Activated naive CD8-positive, alpha-beta T cell treated with anti-CD3 and anti-CD28 coated beads, Interleukin-2, amount 10 ng/mL, durations not matched to agents 7 days and 5 days (primary cell): ENCODE results near the gene KLHL13. TPM values are rescaled to one million over a fixed set of nuclear protein-coding genes. Genes with fewer than 3 reads are reported as not detected.
"Not testable (repeated sequence)": the region's sequence is repeated elsewhere in the genome, so short reads cannot be mapped to it uniquely, and the experiment has no call there.

Experiments used
- ATAC-seq: fragments of 150-1000 bp; cut with Tn5 transposase; one replicate; pipeline ENCODE4 v1.10.0; 2021; ENCODE audit warnings: low read depth, moderate library complexity
- POLR2A ChIA-PET: fragments of 350-600 bp; sonication (Branson Sonifier 250); formaldehyde crosslinking; loops from one replicate; lab custom pipeline; 2021; ENCODE audit warnings: antibody characterized with exemption; lab: Charles Lee
- DNase-seq: peaks from one replicate; pipeline ENCODE4 v3.0.0; 2021
- H3K27ac Mint-ChIP-seq: one replicate; pipeline ENCODE4 v1.8.0; 2022; ENCODE audit warnings: mild to moderate bottlenecking, mixed read lengths
- H3K27me3 Mint-ChIP-seq: one replicate; pipeline ENCODE4 v1.8.0; 2022; ENCODE audit warnings: mild to moderate bottlenecking, moderate library complexity, mixed read lengths
- H3K36me3 Mint-ChIP-seq: one replicate; pipeline ENCODE4 v1.8.0; 2021; ENCODE audit warnings: mild to moderate bottlenecking, mixed read lengths
- H3K4me1 Mint-ChIP-seq: one replicate; pipeline ENCODE4 v1.8.0; 2021; ENCODE audit warnings: mixed read lengths
- H3K4me3 Mint-ChIP-seq: one replicate; pipeline ENCODE4 v1.8.0; 2022; ENCODE audit warnings: mild to moderate bottlenecking, moderate library complexity, mixed read lengths
- H3K9me3 Mint-ChIP-seq: one replicate; pipeline ENCODE4 v1.8.0; 2021; ENCODE audit warnings: mixed read lengths
- total RNA-seq, 2 experiments: library from RNA; stranded (reverse); gene quantifications; one replicate each; pipeline ENCODE4 v1.2.3, GENCODE V29; 2021

KLHL13 gene
- total RNA-seq, 2 experiments from 2014 or later = 0.47 to 0.48 TPM

- Mint-ChIP-seq H3K4me1 (no peaks in the 10 kb centered on the region), H3K9me3 (no peaks in the 10 kb centered on the region), H3K27me3 (no peaks in the 10 kb centered on the region), H3K36me3 (no peaks in the 10 kb centered on the region), H3K4me3 (no peak overlapping the region), H3K27ac (no peak overlapping the region)
- POLR2A ChIA-PET = no interaction called here
- ATAC-seq = no peak
- DNase-seq = no peak
Measured at GRCh38 chrX:117959045-117959444, 157.6 kb downstream of the KLHL13 start.

- H3K36me3 Mint-ChIP-seq = no peaks in the 10 kb centered on the region
- H3K9me3 Mint-ChIP-seq = no peaks in the 10 kb centered on the region
- no peak overlapping the region for H3K4me3 Mint-ChIP-seq
- H3K27ac Mint-ChIP-seq = no peak overlapping the region
- no peak for ATAC-seq
- POLR2A ChIA-PET = no interaction called here
- no peaks in the 10 kb centered on the region for H3K4me1 Mint-ChIP-seq
- H3K27me3 Mint-ChIP-seq = no peaks in the 10 kb centered on the region
- DNase-seq = no peak
Measured at GRCh38 chrX:117957128-117957527, 159.5 kb downstream of the KLHL13 start.

- H3K4me1 Mint-ChIP-seq, H3K36me3 Mint-ChIP-seq, H3K9me3 Mint-ChIP-seq, DNase-seq, POLR2A ChIA-PET, H3K27ac Mint-ChIP-seq, H3K27me3 Mint-ChIP-seq, ATAC-seq, H3K4me3 Mint-ChIP-seq: not testable (repeated sequence)
Measured at GRCh38 chrX:117939296-117939695, 177.3 kb downstream of the KLHL13 start.

- no peak for ATAC-seq
- Mint-ChIP-seq H3K27ac (no peak overlapping the region), H3K9me3 (no peaks in the 10 kb centered on the region), H3K4me1 (no peaks in the 10 kb centered on the region), H3K36me3 (no peaks in the 10 kb centered on the region), H3K4me3 (no peak overlapping the region), H3K27me3 (no peaks in the 10 kb centered on the region)
- POLR2A ChIA-PET = no interaction called here
- no peak for DNase-seq
Measured at GRCh38 chrX:117936118-117936517, 180.5 kb downstream of the KLHL13 start.

GRCh38 chrX:117930116-117930515 is 186.5 kb downstream of the KLHL13 start:
- H3K4me3 Mint-ChIP-seq, ATAC-seq, H3K9me3 Mint-ChIP-seq, POLR2A ChIA-PET, H3K27me3 Mint-ChIP-seq, H3K36me3 Mint-ChIP-seq, H3K4me1 Mint-ChIP-seq, DNase-seq, H3K27ac Mint-ChIP-seq: not testable (repeated sequence)

DNA sequence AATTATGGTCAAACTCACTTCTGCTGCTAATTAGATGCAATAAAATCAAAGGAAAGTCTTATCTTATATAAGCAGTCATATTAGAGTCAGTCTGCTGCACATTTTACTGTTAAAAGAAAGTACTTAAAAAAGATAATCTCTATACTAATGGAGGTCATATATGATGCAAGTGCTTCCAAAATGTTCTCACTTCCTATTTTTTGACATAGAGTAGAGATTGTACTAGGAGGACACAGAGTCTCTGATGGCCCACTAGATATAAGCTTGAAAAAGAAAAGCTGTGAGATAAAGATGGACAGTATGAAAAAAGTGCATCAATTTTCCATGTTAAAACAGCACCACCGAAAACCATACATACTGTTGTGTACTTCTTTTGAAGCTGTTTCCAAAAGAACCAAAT is 196.9 kb downstream of the KLHL13 start:
- no peak overlapping the region for H3K4me3 Mint-ChIP-seq
- H3K27ac Mint-ChIP-seq = no peak overlapping the region
- H3K4me1 Mint-ChIP-seq = no peaks in the 10 kb centered on the region
- no peaks in the 10 kb centered on the region for H3K36me3 Mint-ChIP-seq
- H3K27me3 Mint-ChIP-seq = peaks cover 1% of the 10 kb centered on the region
- ATAC-seq (no peak), DNase-seq (no peak)
- POLR2A ChIA-PET = no interaction called here
- no peaks in the 10 kb centered on the region for H3K9me3 Mint-ChIP-seq

DNA sequence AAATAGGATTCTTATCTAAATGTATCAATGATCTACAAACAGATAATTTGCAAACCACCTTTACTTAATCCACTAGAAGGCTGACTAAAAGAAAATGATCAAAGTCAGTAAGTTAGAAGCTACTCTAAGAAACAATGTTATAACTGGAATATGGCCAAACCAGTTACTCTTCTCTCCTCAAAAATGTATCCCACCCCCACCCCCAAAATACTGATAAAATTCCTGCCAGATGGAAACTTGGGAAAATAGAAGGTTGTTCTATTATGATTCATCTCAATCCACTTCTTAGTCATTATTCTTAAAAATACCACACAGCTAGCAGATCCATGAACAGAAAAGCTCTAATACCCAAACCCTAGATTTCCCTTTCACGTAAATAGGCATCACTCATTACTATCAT is 206.4 kb downstream of the KLHL13 start:
- H3K36me3 Mint-ChIP-seq = no peaks in the 10 kb centered on the region
- H3K27ac Mint-ChIP-seq = no peak overlapping the region
- H3K4me3 Mint-ChIP-seq = no peak overlapping the region
- DNase-seq (no peak), ATAC-seq (no peak)
- H3K9me3 Mint-ChIP-seq = no peaks in the 10 kb centered on the region
- H3K4me1 Mint-ChIP-seq = no peaks in the 10 kb centered on the region
- POLR2A ChIA-PET = no interaction called here
- no peaks in the 10 kb centered on the region for H3K27me3 Mint-ChIP-seq

DNA sequence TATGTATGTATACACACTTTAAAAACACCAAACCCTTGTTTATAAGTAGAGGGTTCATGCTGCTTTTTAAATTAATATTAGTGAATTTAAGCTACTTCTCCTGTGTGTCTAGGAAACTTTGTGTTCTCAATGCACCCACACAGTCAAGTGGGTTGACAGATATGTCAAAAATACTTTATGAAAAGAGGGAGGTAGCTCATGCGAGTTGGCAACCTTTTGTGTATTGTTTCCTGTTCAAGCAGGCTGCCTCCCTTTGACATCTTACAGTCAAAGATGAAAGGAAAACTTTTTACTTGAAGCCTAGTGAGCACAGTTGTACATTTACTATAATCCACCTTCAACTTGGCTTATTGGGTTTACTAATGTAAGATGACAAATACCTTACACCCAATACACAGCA is 218.4 kb downstream of the KLHL13 start:
- Mint-ChIP-seq H3K27ac (no peak overlapping the region), H3K36me3 (no peaks in the 10 kb centered on the region), H3K4me1 (peaks cover 4% of the 10 kb centered on the region), H3K27me3 (no peaks in the 10 kb centered on the region), H3K9me3 (no peaks in the 10 kb centered on the region), H3K4me3 (no peak overlapping the region)
- ATAC-seq (no peak), DNase-seq (no peak)
- POLR2A ChIA-PET = no interaction called here

DNA sequence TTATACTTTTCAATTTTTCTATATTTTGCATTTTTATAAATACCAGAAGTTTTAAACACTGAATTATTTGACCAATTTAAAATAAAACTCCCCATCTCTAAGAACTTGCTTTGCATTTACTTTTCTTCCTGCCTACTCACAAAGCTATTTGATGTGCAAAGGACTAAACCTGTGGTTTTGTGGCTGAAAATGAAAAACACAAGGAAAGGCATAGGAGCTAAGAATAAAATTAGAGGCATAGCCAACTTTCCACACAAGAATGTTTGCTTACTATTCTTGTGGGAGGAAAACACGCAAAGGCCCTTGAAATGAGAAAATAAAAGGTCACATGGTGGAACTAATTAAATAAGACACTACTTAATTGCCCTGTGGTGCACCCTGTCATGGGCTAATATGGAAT is 221.2 kb downstream of the KLHL13 start:
- DNase-seq = no peak

DNA sequence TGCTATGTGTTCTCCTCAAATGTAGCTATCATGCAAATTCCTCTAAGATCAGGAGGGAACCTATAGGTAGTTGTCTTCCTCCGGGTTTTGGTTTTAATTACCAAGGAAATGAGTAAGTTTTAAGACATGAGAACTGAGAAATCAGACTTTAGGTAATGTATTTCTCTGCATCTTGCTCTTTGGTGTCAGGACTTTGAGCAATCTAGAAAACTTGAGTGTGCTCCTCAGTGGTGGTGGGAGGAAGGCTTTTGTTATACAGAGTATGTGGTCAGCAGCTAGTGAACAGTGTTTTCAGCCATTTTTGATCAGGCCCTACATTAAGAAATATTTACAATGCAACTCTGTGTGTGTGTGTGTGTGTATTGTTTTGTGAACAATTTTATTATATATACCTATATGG is 224.1 kb downstream of the KLHL13 start:
- POLR2A ChIA-PET = no interaction called here
- no peaks in the 10 kb centered on the region for H3K9me3 Mint-ChIP-seq
- no peaks in the 10 kb centered on the region for H3K36me3 Mint-ChIP-seq
- ATAC-seq (no peak), DNase-seq (no peak)
- peaks cover 4% of the 10 kb centered on the region for H3K4me1 Mint-ChIP-seq
- no peak overlapping the region for H3K27ac Mint-ChIP-seq
- H3K27me3 Mint-ChIP-seq = no peaks in the 10 kb centered on the region
- no peak overlapping the region for H3K4me3 Mint-ChIP-seq

More for the DNA sequence above, 221.2 kb downstream of the KLHL13 start:
- Mint-ChIP-seq H3K4me3 (no peak overlapping the region), H3K36me3 (no peaks in the 10 kb centered on the region), H3K27me3 (no peaks in the 10 kb centered on the region), H3K27ac (no peak overlapping the region), H3K9me3 (no peaks in the 10 kb centered on the region), H3K4me1 (peaks cover 4% of the 10 kb centered on the region)
- no peak for ATAC-seq
- POLR2A ChIA-PET = no interaction called here

DNA sequence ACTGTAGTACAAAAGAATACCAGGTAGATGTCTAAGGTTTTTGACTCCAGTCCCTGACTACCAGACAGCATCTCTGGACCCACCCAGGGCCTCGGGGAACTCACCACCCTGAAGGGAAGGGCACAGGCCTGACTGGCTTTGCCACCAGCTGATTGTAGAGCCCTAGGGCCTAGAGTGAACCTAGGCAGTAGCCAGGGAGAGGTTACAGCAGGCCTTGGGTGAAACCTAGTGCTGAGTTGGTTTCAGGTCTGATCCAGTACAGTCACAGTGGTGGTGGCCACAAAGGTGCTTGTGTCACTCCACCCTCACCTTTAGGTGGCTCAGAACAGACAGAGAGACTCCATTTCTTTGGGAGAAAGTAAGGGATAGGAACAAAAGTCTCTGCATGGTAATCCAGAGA is 244.8 kb downstream of the KLHL13 start:
- Mint-ChIP-seq H3K4me3 (no peak overlapping the region), H3K9me3 (peaks cover 2% of the 10 kb centered on the region), H3K27me3 (no peaks in the 10 kb centered on the region), H3K4me1 (no peaks in the 10 kb centered on the region), H3K36me3 (no peaks in the 10 kb centered on the region), H3K27ac (no peak overlapping the region)
- DNase-seq = no peak
- POLR2A ChIA-PET = no interaction called here
- ATAC-seq = no peak

- ATAC-seq = no peak
- no peak overlapping the region for H3K27ac Mint-ChIP-seq
- POLR2A ChIA-PET = no interaction called here
Measured at GRCh38 chrX:117860517-117860916, 256.1 kb downstream of the KLHL13 start.

GRCh38 chrX:117854806-117855205 is 261.8 kb downstream of the KLHL13 start:
- ATAC-seq = no peak
- POLR2A ChIA-PET = no interaction called here
- no peak for DNase-seq
- H3K27ac Mint-ChIP-seq = no peak overlapping the region
- no peaks in the 10 kb centered on the region for H3K36me3 Mint-ChIP-seq
- peaks cover 2% of the 10 kb centered on the region for H3K9me3 Mint-ChIP-seq
- no peak overlapping the region for H3K4me3 Mint-ChIP-seq
- no peaks in the 10 kb centered on the region for H3K27me3 Mint-ChIP-seq
- no peaks in the 10 kb centered on the region for H3K4me1 Mint-ChIP-seq

More at GRCh38 chrX:117860517-117860916, 256.1 kb downstream of the KLHL13 start:
- DNase-seq = no peak
- no peaks in the 10 kb centered on the region for H3K27me3 Mint-ChIP-seq
- H3K4me1 Mint-ChIP-seq = no peaks in the 10 kb centered on the region
- H3K9me3 Mint-ChIP-seq = no peaks in the 10 kb centered on the region
- no peak overlapping the region for H3K4me3 Mint-ChIP-seq
- H3K36me3 Mint-ChIP-seq = no peaks in the 10 kb centered on the region

- H3K27ac Mint-ChIP-seq = no peak overlapping the region
- H3K36me3 Mint-ChIP-seq = no peaks in the 10 kb centered on the region
- DNase-seq = no peak
- ATAC-seq = no peak
- POLR2A ChIA-PET = no interaction called here
- H3K9me3 Mint-ChIP-seq = peaks cover 2% of the 10 kb centered on the region
- no peaks in the 10 kb centered on the region for H3K4me1 Mint-ChIP-seq
- no peak overlapping the region for H3K4me3 Mint-ChIP-seq
- H3K27me3 Mint-ChIP-seq = no peaks in the 10 kb centered on the region
Measured at GRCh38 chrX:117851025-117851424, 265.6 kb downstream of the KLHL13 start.
